Psoas muscle (tissue), 8 donors: ENCODE results near the gene CIBAR2. TPM values are rescaled to one million over a fixed set of nuclear protein-coding genes. Genes with fewer than 3 reads are reported as not detected.

Experiments used
- ATAC-seq, 4 donors: fragments of 200-7000 bp; cut with Tn5 transposase; one replicate each; pipeline ENCODE4 v1.9.1; 2020; ENCODE audit warnings: moderate library complexity in 3 of 4, mild to moderate bottlenecking in 2 of 4
- DNase-seq, 2 donors: peaks; one replicate each; pipeline ENCODE4 v3.0.0-alpha.2; 2020
- H3K27ac ChIP-seq: fragments of 200-600 bp; one replicate; pipeline ENCODE4 v1.8.0; 2022
- H3K27me3 ChIP-seq, 3 donors: fragments of 200-600 bp in 1 of 3; one replicate each; pipeline versions ENCODE4 v1.6.1 to v1.8.0; 2013 to 2022; ENCODE audit warnings: low read length in 2 of 3, mild to moderate bottlenecking in 2 of 3, moderate library complexity in 1 of 3; ENCODE audit not compliant: insufficient read depth in 3 of 3
- H3K36me3 ChIP-seq, 2 donors: fragments of 200-600 bp in 1 of 2; one replicate each; pipeline versions ENCODE4 v1.6.1 to v1.8.0; 2013 to 2022; ENCODE audit warnings: low read depth in 1 of 2, mild to moderate bottlenecking in 1 of 2, moderate library complexity in 1 of 2; ENCODE audit not compliant: insufficient read depth in 1 of 2
- H3K4me1 ChIP-seq: fragments of 200-600 bp; one replicate; pipeline ENCODE4 v1.8.0; 2022
- H3K4me3 ChIP-seq: fragments of 200-600 bp; one replicate; pipeline ENCODE4 v1.8.0; 2022; ENCODE audit warnings: mild to moderate bottlenecking
- H3K9me3 ChIP-seq: fragments of 200-600 bp; one replicate; pipeline ENCODE4 v1.8.0; 2022
- CTCF ChIP-seq: fragments of 200-600 bp; IDR thresholded peaks from one replicate; pipeline ENCODE4 v1.8.0; 2022; ENCODE audit warnings: antibody characterized with exemption
- WGBS, 3 donors: extraction: QIAGEN DNeasy Blood & Tissue Kit; methylation state at CpG; one replicate each; pipeline versions ENCODE4 v1.1.6 to v1.1.7; 2013; 5-methylcytosine and 5-hydroxymethylcytosine counted together
- intact Hi-C, 2 donors: fragments of 100-400 bp; cut with DNase I; formaldehyde crosslinking; loops; one replicate each; pipeline versions ENCODE4 v1.11.0 to v1.14.2; 2022
- polyA plus RNA-seq, 3 donors: library from polyadenylated mRNA; stranded (reverse); fragments of 200-250 nt; gene quantifications; one replicate each; pipeline ENCODE4 v1.2.3, GENCODE V29; 2013
- total RNA-seq, 4 donors: library from RNA; stranded (reverse); fragmentation: NEBNext Ultra II Directional in 2 of 4; extraction: Animal tissue kit (Norgen Biotek cat#: 25700) in 2 of 4; gene quantifications; one replicate each; pipeline versions ENCODE4 v1.2.1 to v1.2.4, GENCODE V29; 2021 to 2023
- donor health status: healthy with polysubstance abuse.
- donor health status: DM: no; HTN: no; CAD: no; lungs with moderate emphysema.
- donor health status: Bipolar disorder and iron deficiency.
- donor health status: healthy.
- donor health status: DM: yes; HTN: yes; CAD: no.
- donor health status: DM: no; HTN: no; CAD: no.
- donor health status: DM: no; HTN: no; CAD: no.
- donor health status: DM: yes; HTN: yes; CAD: no.

The CIBAR2 gene
- total and polyA plus RNA-seq, 7 donors, result 0.36 TPM; not detected in 6

GRCh38 chr16:85142771-85143211 is 30.5 kb upstream of the CIBAR2 start:
- H3K36me3 ChIP-seq, result no peaks in the 10 kb centered on the region
- H3K4me3 ChIP-seq, result no peak overlapping the region
- no peak for ATAC-seq
- no peaks in the 10 kb centered on the region for H3K9me3 ChIP-seq
- no peak for DNase-seq
- H3K4me1 ChIP-seq, result peaks cover 28% of the 10 kb centered on the region
- TF ChIP-seq CTCF, result no peak
- H3K27me3 ChIP-seq, result no peaks in the 10 kb centered on the region
- intact Hi-C loops, result no loop called here
- WGBS, 3 donors, result 74 to 80% (median 75%) methylated on average over 19 of the region's 19 CpGs
- no peak overlapping the region for H3K27ac ChIP-seq

GRCh38 chr16:85142129-85142513 is 29.8 kb upstream of the CIBAR2 start:
- DNase-seq, result no peak
- no peaks in the 10 kb centered on the region for H3K9me3 ChIP-seq
- peaks cover 25% of the 10 kb centered on the region for H3K4me1 ChIP-seq
- intact Hi-C loops, result no loop called here
- no peak overlapping the region for H3K27ac ChIP-seq
- no peaks in the 10 kb centered on the region for H3K36me3 ChIP-seq
- WGBS, 3 donors, result 91 to 95% (median 92%) methylated on average over 7 of the region's 7 CpGs
- H3K27me3 ChIP-seq, result no peaks in the 10 kb centered on the region
- TF ChIP-seq CTCF, result no peak
- ATAC-seq, result no peak
- no peak overlapping the region for H3K4me3 ChIP-seq

GRCh38 chr16:85141491-85142128 is 29.3 kb upstream of the CIBAR2 start:
- DNase-seq (no peak), ATAC-seq (no peak)
- no peak for TF ChIP-seq CTCF
- WGBS, 3 donors, result 77 to 80% (median 79%) methylated on average over 17 of the region's 17 CpGs
- Histone ChIP-seq H3K27me3 (no peaks in the 10 kb centered on the region), H3K4me3 (no peak overlapping the region), H3K9me3 (no peaks in the 10 kb centered on the region), H3K36me3 (no peaks in the 10 kb centered on the region), H3K4me1 (peaks cover 25% of the 10 kb centered on the region), H3K27ac (no peak overlapping the region)
- intact Hi-C loops, result no loop called here

- WGBS, 3 donors, result 87 to 95% (median 95%) methylated on average over 12 of the region's 12 CpGs
- Histone ChIP-seq H3K27ac (no peak overlapping the region), H3K9me3 (no peaks in the 10 kb centered on the region), H3K36me3 (no peaks in the 10 kb centered on the region), H3K4me3 (no peak overlapping the region), H3K4me1 (peaks cover 17% of the 10 kb centered on the region), H3K27me3 (no peaks in the 10 kb centered on the region)
- intact Hi-C loops, result no loop called here
- no peak for DNase-seq
- no peak for TF ChIP-seq CTCF
- ATAC-seq, result no peak
Measured at GRCh38 chr16:85140455-85141012, 28.3 kb upstream of the CIBAR2 start.
